Lower leg skin (tissue), 3 donors: Measurements from ENCODE around the gene LY6G5C.

Experiments used
- CTCF ChIP-seq, 3 donors: fragments of 450-650 bp; IDR thresholded peaks; one replicate each; pipeline ENCODE4 v1.5.1; 2016; ENCODE audit warnings: antibody characterized with exemption in 3 of 3, mild to moderate bottlenecking in 3 of 3, moderate library complexity in 2 of 3
- POLR2A ChIP-seq, 2 donors: fragments of 450-650 bp; IDR thresholded peaks; one replicate each; pipeline ENCODE4 v1.6.1; 2016 to 2017; ENCODE audit warnings: antibody characterized with exemption in 2 of 2, mild to moderate bottlenecking in 1 of 2, moderate library complexity in 1 of 2

- TF ChIP-seq CTCF (IDR thresholded peaks at IDR 0.05) (no peak), POLR2A (IDR thresholded peaks at IDR 0.05) (no peak)
Measured at GRCh38 chr6:31663961-31664789, 16.7 kb downstream of the LY6G5C start.
